Neuronal stem cell (in vitro differentiated cells): ENCODE results near the gene CIAPIN1.

Experiments used
- DNase-seq: peaks from one replicate; pipeline ENCODE4 v3.0.0-alpha.2; 2013; ENCODE audit warnings: low spot score
- H2AFZ ChIP-seq: one replicate; pipeline ENCODE4 v1.6.1; 2013; ENCODE audit warnings: mild to moderate bottlenecking, low read length, inconsistent platforms
- H2AK5ac ChIP-seq: 2 replicates; pipeline ENCODE4 v1.6.1; 2013; ENCODE audit warnings: low read depth, mild to moderate bottlenecking, inconsistent platforms, low read length, moderate library complexity, mixed read lengths
- H2BK120ac ChIP-seq: 2 replicates; pipeline ENCODE4 v1.6.1; 2013; ENCODE audit warnings: low read depth, mild to moderate bottlenecking, inconsistent platforms, low read length, moderate library complexity, mixed read lengths
- H2BK12ac ChIP-seq: one replicate; pipeline ENCODE4 v1.6.1; 2013; ENCODE audit warnings: low read length, inconsistent platforms
- H2BK15ac ChIP-seq: 2 replicates; pipeline ENCODE4 v1.6.1; 2013; ENCODE audit warnings: mild to moderate bottlenecking, low read length, inconsistent platforms, mixed read lengths
- H2BK5ac ChIP-seq: one replicate; pipeline ENCODE4 v1.6.1; 2013; ENCODE audit warnings: inconsistent platforms, mild to moderate bottlenecking, low read length, moderate library complexity
- H3K14ac ChIP-seq: one replicate; pipeline ENCODE4 v1.6.1; 2013; ENCODE audit warnings: low read length, inconsistent platforms
- H3K18ac ChIP-seq: 2 replicates; pipeline ENCODE4 v1.6.1; 2013; ENCODE audit warnings: low read length, inconsistent platforms
- H3K23ac ChIP-seq: 2 replicates; pipeline ENCODE4 v1.6.1; 2013; ENCODE audit warnings: low read depth, mild to moderate bottlenecking, mixed read lengths, low read length, inconsistent platforms; ENCODE audit not compliant: poor library complexity
- H3K27ac ChIP-seq: replicated peaks from 3 replicates; pipeline ENCODE4 v1.5.1; 2013; ENCODE audit warnings: low read length, inconsistent platforms
- H3K27me3 ChIP-seq, 3 experiments: 2 replicates each; pipeline ENCODE4 v1.6.1; 2013; ENCODE audit warnings: low read length in 3 of 3, mild to moderate bottlenecking in 2 of 3, inconsistent platforms in 1 of 3, low read depth in 1 of 3, mixed read lengths in 1 of 3, moderate library complexity in 1 of 3; ENCODE audit not compliant: control insufficient read depth in 3 of 3, insufficient read depth in 3 of 3
- H3K36me3 ChIP-seq, 2 donors: replicated peaks in 1 of 2; 2 replicates each; pipeline ENCODE4 v1.6.1; 2013; ENCODE audit warnings: low read length in 2 of 2; ENCODE audit not compliant: control insufficient read depth in 2 of 2, insufficient read depth in 2 of 2
- H3K4ac ChIP-seq: 2 replicates; pipeline ENCODE4 v1.6.1; 2013; ENCODE audit warnings: inconsistent platforms, mild to moderate bottlenecking, low read length, moderate library complexity
- H3K4me1 ChIP-seq, 2 donors: 1 replicate in 1 of 2; 2 replicates in 1 of 2; pipeline ENCODE4 v1.6.1; 2013; ENCODE audit warnings: low read length in 2 of 2, low read depth in 1 of 2; ENCODE audit not compliant: control insufficient read depth in 2 of 2, insufficient read depth in 1 of 2
- H3K4me2 ChIP-seq: one replicate; pipeline ENCODE4 v1.6.1; 2013; ENCODE audit warnings: mild to moderate bottlenecking, low read length, inconsistent platforms; ENCODE audit not compliant: insufficient read depth, poor library complexity, severe bottlenecking
- H3K4me3 ChIP-seq, 2 donors: 2 replicates each; pipeline ENCODE4 v1.5.1; 2013; ENCODE audit warnings: low read length in 2 of 2, mild to moderate bottlenecking in 2 of 2, inconsistent platforms in 1 of 2, moderate library complexity in 1 of 2
- H3K79me1 ChIP-seq: one replicate; pipeline ENCODE4 v1.6.1; 2013; ENCODE audit warnings: low read depth, mild to moderate bottlenecking, inconsistent platforms, low read length, moderate library complexity
- H3K9ac ChIP-seq: one replicate; pipeline ENCODE4 v1.6.1; 2013; ENCODE audit warnings: mild to moderate bottlenecking, low read depth, low read length, inconsistent platforms; ENCODE audit not compliant: poor library complexity
- H3K9me3 ChIP-seq, 2 donors: replicated peaks in 1 of 2; 2 replicates each; pipeline versions ENCODE3 to v1.6.1; 2013; ENCODE audit warnings: low read length in 2 of 2, mild to moderate bottlenecking in 2 of 2, inconsistent platforms in 1 of 2, low read depth in 1 of 2, mixed read lengths in 1 of 2, moderate library complexity in 1 of 2; ENCODE audit not compliant: control insufficient read depth in 2 of 2, insufficient read depth in 1 of 2
- H4K8ac ChIP-seq: one replicate; pipeline ENCODE4 v1.6.1; 2013; ENCODE audit warnings: low read depth, mild to moderate bottlenecking, inconsistent platforms, low read length, moderate library complexity
- H4K91ac ChIP-seq: one replicate; pipeline ENCODE4 v1.6.1; 2013; ENCODE audit warnings: low read length, low read depth, mild to moderate bottlenecking, inconsistent platforms; ENCODE audit not compliant: poor library complexity
- WGBS, 2 donors: extraction: QIAGEN DNeasy Blood & Tissue Kit; methylation state at CpG; one replicate each; pipeline ENCODE4 v1.1.7; 2013; ENCODE audit warnings: missing lambda C conversion rate in 2 of 2, mixed read lengths in 1 of 2; ENCODE audit not compliant: insufficient read length in 2 of 2, insufficient replicate concordance in 1 of 2; ENCODE audit errors: extremely low coverage in 2 of 2; 5-methylcytosine and 5-hydroxymethylcytosine counted together

Gene CIAPIN1

GRCh38 chr16:57470711-57471110, 23.5 kb upstream of the CIAPIN1 start:
- H2BK120ac ChIP-seq, result no peak overlapping the region
- no peak overlapping the region for H3K4me2 ChIP-seq
- H2AFZ ChIP-seq, result no peak overlapping the region
- H2AK5ac ChIP-seq, result no peak overlapping the region
- no peak overlapping the region for H4K91ac ChIP-seq
- peaks cover 60 to 83% of the 10 kb centered on the region in 2 donors for H3K36me3 ChIP-seq
- H3K4me1 ChIP-seq, result no peaks in the 10 kb centered on the region
- H3K23ac ChIP-seq, result no peak overlapping the region
- H3K27me3 ChIP-seq, result no peaks in the 10 kb centered on the region
- no CpG with 5 or more reads among the region's 6 CpGs for WGBS, 2 donors
- H3K27ac ChIP-seq, result no peak overlapping the region
- no peak overlapping the region for H3K9ac ChIP-seq
- H3K14ac ChIP-seq, result no peak overlapping the region
- H2BK5ac ChIP-seq, result no peak overlapping the region
- H2BK15ac ChIP-seq, result no peak overlapping the region
- no peak overlapping the region for H4K8ac ChIP-seq
- no peak for DNase-seq
- H3K18ac ChIP-seq, result no peak overlapping the region
- H3K4me3 ChIP-seq, result no peak overlapping the region
- no peaks in the 10 kb centered on the region for H3K79me1 ChIP-seq
- H3K4ac ChIP-seq, result no peak overlapping the region
- no peak overlapping the region for H2BK12ac ChIP-seq
- no peaks in the 10 kb centered on the region for H3K9me3 ChIP-seq

GRCh38 chr16:57469917-57470470, 22.8 kb upstream of the CIAPIN1 start:
- Histone ChIP-seq H2BK15ac (no peak overlapping the region), H3K27me3 (no peaks in the 10 kb centered on the region), H3K14ac (no peak overlapping the region), H3K4me1 (no peaks in the 10 kb centered on the region), H3K4me3 (no peak overlapping the region), H3K36me3 (peaks cover 63 to 90% of the 10 kb centered on the region in 2 donors), H2BK120ac (no peak overlapping the region), H3K9ac (no peak overlapping the region), H3K4ac (no peak overlapping the region), H2BK5ac (no peak overlapping the region), H4K91ac (no peak overlapping the region), H3K4me2 (no peak overlapping the region), H2BK12ac (no peak overlapping the region), H3K79me1 (no peaks in the 10 kb centered on the region), H3K9me3 (no peaks in the 10 kb centered on the region), H3K27ac (no peak overlapping the region), H3K23ac (no peak overlapping the region), H3K18ac (no peak overlapping the region), H2AFZ (no peak overlapping the region), H2AK5ac (no peak overlapping the region), H4K8ac (no peak overlapping the region)
- WGBS, 2 donors, result no CpG with 5 or more reads among the region's 9 CpGs
- no peak for DNase-seq

- Histone ChIP-seq H3K14ac (no peak overlapping the region), H3K79me1 (no peaks in the 10 kb centered on the region), H3K36me3 (peaks cover 61 to 97% of the 10 kb centered on the region in 2 donors), H3K4me1 (no peaks in the 10 kb centered on the region), H3K9me3 (no peaks in the 10 kb centered on the region), H2AK5ac (no peak overlapping the region), H3K18ac (no peak overlapping the region), H3K27ac (no peak overlapping the region), H2BK12ac (no peak overlapping the region), H2BK120ac (no peak overlapping the region), H3K4ac (no peak overlapping the region), H2BK5ac (no peak overlapping the region), H3K27me3 (no peaks in the 10 kb centered on the region), H2BK15ac (no peak overlapping the region), H2AFZ (no peak overlapping the region), H4K8ac (no peak overlapping the region), H3K23ac (no peak overlapping the region), H3K4me2 (no peak overlapping the region), H3K4me3 (no peak overlapping the region), H4K91ac (no peak overlapping the region), H3K9ac (peak overlapping the region; percentile 25)
- no CpG with 5 or more reads among the region's 11 CpGs for WGBS, 2 donors
- no peak for DNase-seq
These were observed 21.9 kb upstream of the CIAPIN1 start for GRCh38 chr16:57469046-57469445.

GRCh38 chr16:57468346-57468745, 21.2 kb upstream of the CIAPIN1 start:
- H3K14ac ChIP-seq, result no peak overlapping the region
- H3K4me3 ChIP-seq, result no peak overlapping the region
- no peak overlapping the region for H4K8ac ChIP-seq
- no peak overlapping the region for H2BK12ac ChIP-seq
- H3K79me1 ChIP-seq, result no peaks in the 10 kb centered on the region
- no peak overlapping the region for H2BK120ac ChIP-seq
- H3K36me3 ChIP-seq, result peaks cover 55 to 95% of the 10 kb centered on the region in 2 donors
- no peak overlapping the region for H3K9ac ChIP-seq
- no peak overlapping the region for H2AFZ ChIP-seq
- no peak overlapping the region for H2BK15ac ChIP-seq
- H3K9me3 ChIP-seq, result no peaks in the 10 kb centered on the region
- no peak for DNase-seq
- WGBS, 2 donors, result 100% methylated on average over 1 of the region's 2 CpGs; no CpG with 5 or more reads in 1 of the 2 donors
- H4K91ac ChIP-seq, result no peak overlapping the region
- no peaks in the 10 kb centered on the region for H3K27me3 ChIP-seq
- no peak overlapping the region for H3K4me2 ChIP-seq
- H3K18ac ChIP-seq, result no peak overlapping the region
- H2BK5ac ChIP-seq, result no peak overlapping the region
- no peak overlapping the region for H3K27ac ChIP-seq
- no peak overlapping the region for H3K4ac ChIP-seq
- no peak overlapping the region for H2AK5ac ChIP-seq
- no peak overlapping the region for H3K23ac ChIP-seq
- H3K4me1 ChIP-seq, result peaks cover under 1 to 2% of the 10 kb centered on the region in 2 donors
